Prostate gland (tissue), 2 donors: Measurements from ENCODE around the gene MPC1.
"Not testable (repeated sequence)": the region's sequence is repeated elsewhere in the genome, so short reads cannot be mapped to it uniquely, and the experiment has no call there.

ENCODE experiments used
- CTCF ChIP-seq, 4 experiments: fragments of 200-600 bp in 2 of 4; fragments of 450-650 bp in 2 of 4; sonication (generic) in 2 of 4; IDR thresholded peaks; 1 replicate in 3 of 4; 2 replicates in 1 of 4; pipeline ENCODE4 v1.5.1; 2016 to 2019; ENCODE audit warnings: antibody characterized with exemption in 4 of 4, mild to moderate bottlenecking in 2 of 4, moderate library complexity in 2 of 4
- POLR2A ChIP-seq: fragments of 450-650 bp; IDR thresholded peaks from one replicate; pipeline ENCODE4 v1.6.1; 2016; ENCODE audit warnings: antibody characterized with exemption, mild to moderate bottlenecking

- not testable (repeated sequence) for TF ChIP-seq CTCF (IDR thresholded peaks at IDR 0.05); POLR2A
These were observed 10.2 kb upstream of the MPC1 start for GRCh38 chr6:166392755-166393534.
